HG03064 (cell line): ENCODE data around the gene TMOD1.
A peak's percentile ranks its signal among the peaks of the same experiment; 100 is the strongest.

Source experiments
- ATAC-seq: cut with Tn5 transposase; IDR thresholded peaks from one replicate; pipeline ENCODE4 v1.9.1; 2021; ENCODE audit warnings: low read depth; ENCODE audit not compliant: unreplicated experiment

The TMOD1 gene

GRCh38 chr9:97627624-97628023 is 126.2 kb downstream of the TMOD1 start:
- ATAC-seq = no peak

DNA sequence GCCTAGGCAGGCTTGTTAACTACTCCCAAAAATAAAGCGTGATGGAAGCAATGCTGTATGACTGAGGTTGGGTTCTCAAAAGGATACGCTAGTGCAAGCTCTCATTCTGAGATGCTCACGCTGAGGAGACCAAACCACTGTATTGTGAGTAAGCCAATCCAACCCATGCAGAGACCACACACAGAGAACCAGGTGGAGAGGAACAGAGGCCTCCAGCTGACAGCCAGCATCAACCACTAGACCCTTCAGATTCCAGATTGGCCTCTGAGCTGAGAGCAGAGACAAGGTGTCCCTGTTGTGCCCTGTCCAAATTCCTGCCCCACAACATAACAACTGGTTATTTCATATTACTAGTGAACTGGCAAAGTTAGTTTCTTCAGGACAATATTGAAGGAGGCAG is 127.2 kb downstream of the TMOD1 start:
- ATAC-seq = no peak

- no peak for ATAC-seq
Measured at GRCh38 chr9:97629156-97629555, 127.7 kb downstream of the TMOD1 start.

GRCh38 chr9:97630591-97630990 is 129.1 kb downstream of the TMOD1 start:
- no peak for ATAC-seq

- ATAC-seq = peak; percentile 8
Measured at GRCh38 chr9:97632248-97632984, 130.9 kb downstream of the TMOD1 start.

DNA sequence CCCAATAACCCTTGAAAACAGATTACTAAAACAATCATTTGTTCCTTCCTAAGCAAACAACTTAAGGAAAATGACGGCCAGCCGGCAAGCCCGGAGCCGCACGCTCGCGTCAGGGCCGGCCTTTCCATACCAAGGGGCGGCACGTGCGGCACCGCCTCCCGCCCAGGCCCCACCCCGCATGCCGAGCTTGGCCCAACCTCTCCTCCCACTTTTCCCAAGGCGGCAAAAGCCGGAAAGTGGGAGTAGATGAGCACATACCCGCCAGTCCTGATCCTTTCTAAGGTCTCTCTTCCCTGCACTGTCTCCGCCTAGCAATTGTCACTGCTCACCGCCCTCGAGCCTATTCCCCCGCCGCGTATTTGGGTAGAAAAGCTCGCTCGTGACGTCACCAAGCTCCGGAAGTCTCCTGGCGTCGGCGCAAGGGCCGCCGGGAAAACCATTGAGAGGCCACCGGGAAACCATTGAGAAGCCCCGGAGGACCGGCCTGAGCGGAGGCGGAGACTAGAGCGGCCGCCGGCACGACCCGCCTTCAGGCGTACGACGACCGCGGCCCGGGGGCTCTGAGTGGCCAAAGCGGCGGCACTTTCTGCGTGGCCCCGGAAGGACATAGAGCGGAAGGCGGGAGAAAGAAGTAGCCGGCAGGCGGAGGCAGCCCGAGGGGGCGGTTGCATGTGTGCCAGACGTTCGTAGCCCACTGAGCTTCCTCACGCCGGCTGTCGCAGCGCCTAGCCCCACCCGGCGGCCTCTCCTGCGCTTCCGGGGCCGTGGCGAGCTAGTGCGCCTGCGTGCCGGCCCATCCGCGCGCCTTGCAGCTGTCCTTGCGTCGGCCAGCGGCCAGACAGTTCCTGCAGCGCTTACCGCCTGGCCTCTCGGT is 131.8 kb downstream of the TMOD1 start, which contains the start of the genes NCBP1 and TSTD2:
Gene NCBP1, plus strand, starts transcription at position 837 of the 874 bp plus-strand sequence. CDS start 61 bp downstream, outside the sequence.
Gene TSTD2, minus strand, starts transcription at position 384 of the 874 bp plus-strand sequence. CDS start 5,806 bp downstream, outside the sequence.
- ATAC-seq = peak; percentile 88

- ATAC-seq = no peak
Measured at GRCh38 chr9:97633859-97634490, 132.5 kb downstream of the TMOD1 start.

- ATAC-seq = no peak
Measured at GRCh38 chr9:97635026-97635425, 133.6 kb downstream of the TMOD1 start.

GRCh38 chr9:97636903-97637302 is 135.4 kb downstream of the TMOD1 start:
- no peak for ATAC-seq

DNA sequence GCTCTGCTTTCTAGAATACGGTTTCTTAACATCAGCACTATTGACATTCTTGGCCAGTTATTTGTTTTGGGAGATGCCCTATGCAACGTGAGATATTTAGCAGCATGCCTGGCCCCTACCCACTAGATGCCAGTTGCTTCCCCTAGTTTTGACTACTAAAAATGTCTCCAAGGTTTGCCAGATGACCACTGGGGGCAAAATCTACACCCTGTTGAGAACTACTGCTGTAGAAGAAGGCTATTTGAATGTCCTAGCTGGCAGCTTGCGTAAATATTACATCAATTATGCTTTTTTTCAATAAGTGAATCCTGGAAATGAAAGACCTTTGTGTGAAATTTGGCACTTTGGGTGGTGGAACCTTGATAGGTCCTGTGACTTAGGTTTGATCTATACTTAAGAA is 137.2 kb downstream of the TMOD1 start:
- no peak for ATAC-seq

- ATAC-seq = no peak
Measured at GRCh38 chr9:97640325-97640724, 138.9 kb downstream of the TMOD1 start.

GRCh38 chr9:97645720-97646119 is 144.3 kb downstream of the TMOD1 start:
- ATAC-seq = no peak

DNA sequence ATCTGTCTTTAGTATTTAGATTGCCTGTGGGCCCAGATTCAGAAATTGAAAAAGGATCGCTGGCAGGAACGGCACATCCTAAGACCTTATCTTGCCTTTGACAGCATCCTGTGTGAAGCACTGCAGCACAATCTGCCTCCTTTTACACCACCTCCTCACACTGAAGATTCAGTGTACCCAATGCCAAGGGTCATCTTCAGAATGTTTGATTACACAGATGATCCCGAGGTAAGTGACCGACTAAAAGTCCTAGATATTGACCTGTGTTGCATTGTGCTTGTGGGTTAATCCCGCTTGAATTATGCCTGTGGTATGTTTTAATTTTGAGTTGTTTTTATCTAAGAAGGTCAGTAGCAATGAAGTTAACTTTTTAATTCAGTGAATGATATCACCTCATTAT is 146.5 kb downstream of the TMOD1 start:
- no peak for ATAC-seq
